ENCODE results near the gene TNK2. TPM values are rescaled to one million over a fixed set of nuclear protein-coding genes. Genes with fewer than 3 reads are reported as not detected.
A peak's percentile ranks its signal among the peaks of the same experiment; 100 is the strongest.
"Not testable (repeated sequence)": the region's sequence is repeated elsewhere in the genome, so short reads cannot be mapped to it uniquely, and the experiment has no call there.

Gene TNK2
- total and polyA plus RNA-seq, 2 of the 13 experiments (the other 11 are each of a cell fraction or from before 2014, with no cell fraction given): 4.6 to 5.8 TPM

- H3K27me3 ChIP-seq (ENCODE audit: control insufficient read depth in 1 of 2, insufficient read depth in 2 of 2, low read length in 2 of 2); H3K4me1 ChIP-seq (ENCODE audit: insufficient read depth, low read length); H3K9me3 ChIP-seq (ENCODE audit: low read length); H3K79me2 ChIP-seq (ENCODE audit: insufficient read depth, low read length); H2AFZ ChIP-seq (ENCODE audit: low read length); H4K20me1 ChIP-seq (ENCODE audit: insufficient read depth, low read length); CTCF ChIA-PET (ENCODE audit: low intra/inter-chr PET ratio, low total read pairs); POLR2A ChIA-PET; intact Hi-C loops (cut with micrococcal nuclease; ENCODE audit: unreplicated experiment); H3K36me3 ChIP-seq (replicated peaks in 1 of 2; ENCODE audit: control insufficient read depth in 1 of 2, insufficient read depth in 2 of 2, low read length in 2 of 2); BruUV-seq (replicated peaks); FAIRE-seq; H3K27ac ChIP-seq (ENCODE audit: extremely low read length, insufficient read depth, low read length): not testable (repeated sequence)
- in situ Hi-C loops (cut with HindIII; ENCODE audit: extremely low pct_ligation_motif_present, low pct_unique_long_range_greater_than_20kb): loop anchor here (25.0 kb wide), 1 partner anchor 267 kb away; no protein-coding TSS in a partner anchor
- Histone ChIP-seq H3K9ac (ENCODE audit: insufficient read depth, low read depth, low read length) (peak overlapping the region; percentile 39; the same call in 1 of the 2 replicates), H3K4me3 (replicated peaks in 1 of 3; ENCODE audit: insufficient read depth in 1 of 3, low read depth in 2 of 3, low read length in 3 of 3) (peak overlapping the region; percentile 34 to 53 (median 52); a peak in 4 of 6 replicates), H3K4me2 (ENCODE audit: low read depth, low read length) (peak overlapping the region; percentile 12; the same call in 1 of the 2 replicates)
- 3% methylated on average over 6 of the region's 84 CpGs for WGBS (ENCODE audit: low lambda C conversion rate)
- ATAC-seq (peak; percentile 98), DNase-seq (ENCODE audit: low spot score) (peak; percentile 51)
- TF ChIP-seq GABPB1 (CRISPR knock-in tag; IDR thresholded peaks at IDR 0.05) (peak; percentile 81), RBFOX2 (IDR thresholded peaks at IDR 0.05; ENCODE audit: low read depth, low read length) (peak; percentile 60), POLR2G (IDR thresholded peaks at IDR 0.05; ENCODE audit: low read depth, low read length) (peak; percentile 58), UBTF (CRISPR knock-in tag; IDR thresholded peaks at IDR 0.05) (0 out of 2 replicates have a peak, but pooled peaks have one; percentile 20), ZNF687 (CRISPR knock-in tag; IDR thresholded peaks at IDR 0.05) (peak; percentile 38; the same call in 1 of the 2 replicates), MYC (CRISPR knock-in tag; IDR thresholded peaks at IDR 0.05; ENCODE audit: borderline replicate concordance) (peak; percentile 40; the same call in 1 of the 2 replicates), TAF1 (CRISPR knock-in tag; IDR thresholded peaks at IDR 0.05) (peak; percentile 39; the same call in 1 of the 2 replicates), HNRNPLL (IDR thresholded peaks at IDR 0.05; ENCODE audit: low read depth, low read length, poor library complexity, severe bottlenecking) (peak; percentile 32), MAX (IDR thresholded peaks at IDR 0.05) (0 out of 2 replicates have a peak, but pooled peaks have one; percentile 21), PHF8 (CRISPR knock-in tag; IDR thresholded peaks at IDR 0.05) (peak; percentile 48), THAP11 (CRISPR knock-in tag; IDR thresholded peaks at IDR 0.05) (peak; percentile 41; the same call in 1 of the 2 replicates), SAP130 (CRISPR knock-in tag; IDR thresholded peaks at IDR 0.05; ENCODE audit: low read depth) (peak; percentile 64)
These were observed 45.9 kb upstream of the TNK2 start for GRCh38 chr3:195954052-195954751.
